ENCODE data around the gene HOXD10. TPM values are rescaled to one million over a fixed set of nuclear protein-coding genes. Genes with fewer than 3 reads are reported as not detected.

HOXD10 gene
- total and polyA plus RNA-seq, 4 donors: not detected

DNA sequence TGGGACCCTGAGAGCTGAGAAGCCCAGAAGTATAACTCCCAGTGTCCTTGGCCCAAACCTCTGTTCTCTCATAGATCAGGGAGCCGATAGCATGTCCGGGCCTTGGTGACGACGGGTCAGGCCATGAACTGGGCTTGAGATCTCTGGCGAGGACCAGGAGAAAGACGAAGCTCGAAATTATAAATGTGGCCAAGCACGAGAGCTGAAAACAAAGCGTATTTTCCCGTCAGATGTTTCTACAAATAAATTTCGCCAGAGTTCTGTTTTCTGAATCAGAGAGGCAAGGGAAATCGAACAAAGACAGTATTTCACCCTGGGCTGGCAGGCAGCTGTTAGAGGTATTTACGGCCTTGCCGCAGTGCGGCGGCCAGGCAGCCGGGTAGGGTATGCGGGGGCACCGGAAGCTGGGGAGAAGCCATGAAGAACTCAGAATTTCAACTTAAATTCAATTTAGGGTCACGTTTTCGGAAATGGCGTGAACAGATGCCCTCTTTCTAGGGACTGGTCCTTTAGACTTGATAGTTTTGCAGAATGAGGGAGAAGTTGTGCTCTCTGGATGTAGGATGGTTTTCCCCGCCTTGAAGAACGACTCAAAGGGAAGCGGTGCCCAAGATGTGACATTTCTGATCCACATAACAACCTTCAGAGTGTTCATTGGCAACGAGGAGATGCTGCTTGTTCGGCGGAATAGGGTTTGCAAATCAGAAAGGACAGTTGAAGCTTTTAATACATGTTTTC lies 22.5 kb downstream of the HOXD10 start:
- DNase-seq (ENCODE audit: low spot score): no peak
- TF ChIP-seq SP1 (IDR thresholded peaks at IDR 0.05) (no peak), RXRA (IDR thresholded peaks at IDR 0.05) (no peak), HNF4A (conservative IDR thresholded peaks at IDR 0.05) (no peak), HNF4G (IDR thresholded peaks at IDR 0.05) (no peak), FOXA2 (IDR thresholded peaks at IDR 0.05) (no peak), JUND (IDR thresholded peaks at IDR 0.05) (no peak), NR2F2 (IDR thresholded peaks at IDR 0.05) (no peak), TAF1 (conservative IDR thresholded peaks at IDR 0.05) (no peak), GABPA (IDR thresholded peaks at IDR 0.05 in 1 of 2, conservative IDR thresholded peaks at IDR 0.05 in 1 of 2) (no peak), RAD21 (IDR thresholded peaks at IDR 0.05) (no peak), EGR1 (IDR thresholded peaks at IDR 0.05; ENCODE audit: low read depth in 2 of 2) (no peak), FOXA1 (IDR thresholded peaks at IDR 0.05) (no peak), YY1 (IDR thresholded peaks at IDR 0.05) (no peak)
- TF ChIP-seq, protein P1, sequence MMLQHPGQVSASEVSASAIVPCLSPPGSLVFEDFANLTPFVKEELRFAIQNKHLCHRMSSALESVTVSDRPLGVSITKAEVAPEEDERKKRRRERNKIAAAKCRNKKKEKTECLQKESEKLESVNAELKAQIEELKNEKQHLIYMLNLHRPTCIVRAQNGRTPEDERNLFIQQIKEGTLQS (IDR thresholded peaks at IDR 0.05): no peak
- TF ChIP-seq, protein P2, sequence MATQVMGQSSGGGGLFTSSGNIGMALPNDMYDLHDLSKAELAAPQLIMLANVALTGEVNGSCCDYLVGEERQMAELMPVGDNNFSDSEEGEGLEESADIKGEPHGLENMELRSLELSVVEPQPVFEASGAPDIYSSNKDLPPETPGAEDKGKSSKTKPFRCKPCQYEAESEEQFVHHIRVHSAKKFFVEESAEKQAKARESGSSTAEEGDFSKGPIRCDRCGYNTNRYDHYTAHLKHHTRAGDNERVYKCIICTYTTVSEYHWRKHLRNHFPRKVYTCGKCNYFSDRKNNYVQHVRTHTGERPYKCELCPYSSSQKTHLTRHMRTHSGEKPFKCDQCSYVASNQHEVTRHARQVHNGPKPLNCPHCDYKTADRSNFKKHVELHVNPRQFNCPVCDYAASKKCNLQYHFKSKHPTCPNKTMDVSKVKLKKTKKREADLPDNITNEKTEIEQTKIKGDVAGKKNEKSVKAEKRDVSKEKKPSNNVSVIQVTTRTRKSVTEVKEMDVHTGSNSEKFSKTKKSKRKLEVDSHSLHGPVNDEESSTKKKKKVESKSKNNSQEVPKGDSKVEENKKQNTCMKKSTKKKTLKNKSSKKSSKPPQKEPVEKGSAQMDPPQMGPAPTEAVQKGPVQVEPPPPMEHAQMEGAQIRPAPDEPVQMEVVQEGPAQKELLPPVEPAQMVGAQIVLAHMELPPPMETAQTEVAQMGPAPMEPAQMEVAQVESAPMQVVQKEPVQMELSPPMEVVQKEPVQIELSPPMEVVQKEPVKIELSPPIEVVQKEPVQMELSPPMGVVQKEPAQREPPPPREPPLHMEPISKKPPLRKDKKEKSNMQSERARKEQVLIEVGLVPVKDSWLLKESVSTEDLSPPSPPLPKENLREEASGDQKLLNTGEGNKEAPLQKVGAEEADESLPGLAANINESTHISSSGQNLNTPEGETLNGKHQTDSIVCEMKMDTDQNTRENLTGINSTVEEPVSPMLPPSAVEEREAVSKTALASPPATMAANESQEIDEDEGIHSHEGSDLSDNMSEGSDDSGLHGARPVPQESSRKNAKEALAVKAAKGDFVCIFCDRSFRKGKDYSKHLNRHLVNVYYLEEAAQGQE (IDR thresholded peaks at IDR 0.05): no peak
- TF ChIP-seq, protein P3, sequence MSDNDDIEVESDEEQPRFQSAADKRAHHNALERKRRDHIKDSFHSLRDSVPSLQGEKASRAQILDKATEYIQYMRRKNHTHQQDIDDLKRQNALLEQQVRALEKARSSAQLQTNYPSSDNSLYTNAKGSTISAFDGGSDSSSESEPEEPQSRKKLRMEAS (IDR thresholded peaks at IDR 0.05): no peak
- TF ChIP-seq, protein P4, sequence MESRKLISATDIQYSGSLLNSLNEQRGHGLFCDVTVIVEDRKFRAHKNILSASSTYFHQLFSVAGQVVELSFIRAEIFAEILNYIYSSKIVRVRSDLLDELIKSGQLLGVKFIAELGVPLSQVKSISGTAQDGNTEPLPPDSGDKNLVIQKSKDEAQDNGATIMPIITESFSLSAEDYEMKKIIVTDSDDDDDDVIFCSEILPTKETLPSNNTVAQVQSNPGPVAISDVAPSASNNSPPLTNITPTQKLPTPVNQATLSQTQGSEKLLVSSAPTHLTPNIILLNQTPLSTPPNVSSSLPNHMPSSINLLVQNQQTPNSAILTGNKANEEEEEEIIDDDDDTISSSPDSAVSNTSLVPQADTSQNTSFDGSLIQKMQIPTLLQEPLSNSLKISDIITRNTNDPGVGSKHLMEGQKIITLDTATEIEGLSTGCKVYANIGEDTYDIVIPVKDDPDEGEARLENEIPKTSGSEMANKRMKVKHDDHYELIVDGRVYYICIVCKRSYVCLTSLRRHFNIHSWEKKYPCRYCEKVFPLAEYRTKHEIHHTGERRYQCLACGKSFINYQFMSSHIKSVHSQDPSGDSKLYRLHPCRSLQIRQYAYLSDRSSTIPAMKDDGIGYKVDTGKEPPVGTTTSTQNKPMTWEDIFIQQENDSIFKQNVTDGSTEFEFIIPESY (IDR thresholded peaks at IDR 0.05): no peak
- TF ChIP-seq, protein P5, sequence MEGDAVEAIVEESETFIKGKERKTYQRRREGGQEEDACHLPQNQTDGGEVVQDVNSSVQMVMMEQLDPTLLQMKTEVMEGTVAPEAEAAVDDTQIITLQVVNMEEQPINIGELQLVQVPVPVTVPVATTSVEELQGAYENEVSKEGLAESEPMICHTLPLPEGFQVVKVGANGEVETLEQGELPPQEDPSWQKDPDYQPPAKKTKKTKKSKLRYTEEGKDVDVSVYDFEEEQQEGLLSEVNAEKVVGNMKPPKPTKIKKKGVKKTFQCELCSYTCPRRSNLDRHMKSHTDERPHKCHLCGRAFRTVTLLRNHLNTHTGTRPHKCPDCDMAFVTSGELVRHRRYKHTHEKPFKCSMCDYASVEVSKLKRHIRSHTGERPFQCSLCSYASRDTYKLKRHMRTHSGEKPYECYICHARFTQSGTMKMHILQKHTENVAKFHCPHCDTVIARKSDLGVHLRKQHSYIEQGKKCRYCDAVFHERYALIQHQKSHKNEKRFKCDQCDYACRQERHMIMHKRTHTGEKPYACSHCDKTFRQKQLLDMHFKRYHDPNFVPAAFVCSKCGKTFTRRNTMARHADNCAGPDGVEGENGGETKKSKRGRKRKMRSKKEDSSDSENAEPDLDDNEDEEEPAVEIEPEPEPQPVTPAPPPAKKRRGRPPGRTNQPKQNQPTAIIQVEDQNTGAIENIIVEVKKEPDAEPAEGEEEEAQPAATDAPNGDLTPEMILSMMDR (IDR thresholded peaks at IDR 0.05; ENCODE audit: low read depth, low read length, missing input control): no peak
- no peak overlapping the region for H3K4me3 ChIP-seq (ENCODE audit: low read depth in 1 of 3, low read length in 3 of 3)
- H3K27me3 ChIP-seq (ENCODE audit: control insufficient read depth in 4 of 4, insufficient read depth in 4 of 4, low read length in 3 of 4): peaks cover 11 to 34% (median 26%) of the 10 kb centered on the region in 4 donors
- no peak overlapping the region for H3K27ac ChIP-seq (ENCODE audit: low read depth in 1 of 2, low read length in 2 of 2)
- H3K36me3 ChIP-seq (ENCODE audit: control insufficient read depth in 4 of 4, insufficient read depth in 3 of 4, low read depth in 1 of 4, low read length in 3 of 4): no peaks in the 10 kb centered on the region
- 17% methylated on average over 28 of the region's 28 CpGs for WGBS
- H3K9me3 ChIP-seq (ENCODE audit: control insufficient read depth in 4 of 4, low read length in 3 of 4): no peaks in the 10 kb centered on the region
- H3K9ac ChIP-seq (ENCODE audit: low read depth in 1 of 2, low read length in 2 of 2): no peak overlapping the region
- H3K4me1 ChIP-seq (ENCODE audit: control insufficient read depth in 4 of 4, insufficient read depth in 4 of 4, low read length in 3 of 4): peaks cover 7 to 18% (median 13%) of the 10 kb centered on the region in 4 donors
